HL-60 (cell line): ENCODE measurements around the gene KDM6A.

Experiments used
- GABPA ChIP-seq: IDR thresholded peaks from 2 replicates; pipeline ENCODE4 v1.6.1; 2012; ENCODE audit warnings: low read depth
- POLR2AphosphoS5 ChIP-seq: IDR thresholded peaks from 2 replicates; pipeline ENCODE4 v1.6.1; 2012; ENCODE audit warnings: low read depth
- SPI1 ChIP-seq: IDR thresholded peaks from 2 replicates; pipeline ENCODE4 v1.6.1; 2012; ENCODE audit warnings: low read depth, mild to moderate bottlenecking, borderline replicate concordance
- TF ChIP-seq, protein P1 (sequence below): IDR thresholded peaks from one replicate; pipeline ENCODE4 v1.5.1; 2011; ENCODE audit warnings: low read length, control low read depth, inconsistent platforms; ENCODE audit not compliant: insufficient read depth
- TF ChIP-seq, protein P2 (sequence below): IDR thresholded peaks from 2 replicates; pipeline ENCODE4 v1.6.1; 2012; ENCODE audit warnings: low read depth; ENCODE audit not compliant: insufficient replicate concordance

DNA sequence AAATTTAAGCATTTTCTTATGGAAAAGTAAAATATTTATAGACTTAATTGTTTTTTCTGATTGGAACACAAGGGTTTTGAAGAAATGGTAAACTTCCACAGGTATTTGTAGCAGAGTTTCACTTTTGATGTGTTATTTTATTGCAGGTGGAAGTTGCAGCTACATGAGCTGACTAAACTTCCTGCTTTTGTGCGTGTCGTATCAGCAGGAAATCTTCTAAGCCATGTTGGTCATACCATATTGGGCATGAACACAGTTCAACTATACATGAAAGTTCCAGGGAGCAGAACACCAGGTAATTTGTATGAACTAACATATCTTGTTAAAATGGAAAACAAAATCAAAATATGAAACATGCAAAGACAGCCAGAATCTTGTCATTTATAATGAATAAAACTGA, 210.3 kb downstream of the KDM6A start:
- TF ChIP-seq GABPA: no peak
- TF ChIP-seq, protein P1, sequence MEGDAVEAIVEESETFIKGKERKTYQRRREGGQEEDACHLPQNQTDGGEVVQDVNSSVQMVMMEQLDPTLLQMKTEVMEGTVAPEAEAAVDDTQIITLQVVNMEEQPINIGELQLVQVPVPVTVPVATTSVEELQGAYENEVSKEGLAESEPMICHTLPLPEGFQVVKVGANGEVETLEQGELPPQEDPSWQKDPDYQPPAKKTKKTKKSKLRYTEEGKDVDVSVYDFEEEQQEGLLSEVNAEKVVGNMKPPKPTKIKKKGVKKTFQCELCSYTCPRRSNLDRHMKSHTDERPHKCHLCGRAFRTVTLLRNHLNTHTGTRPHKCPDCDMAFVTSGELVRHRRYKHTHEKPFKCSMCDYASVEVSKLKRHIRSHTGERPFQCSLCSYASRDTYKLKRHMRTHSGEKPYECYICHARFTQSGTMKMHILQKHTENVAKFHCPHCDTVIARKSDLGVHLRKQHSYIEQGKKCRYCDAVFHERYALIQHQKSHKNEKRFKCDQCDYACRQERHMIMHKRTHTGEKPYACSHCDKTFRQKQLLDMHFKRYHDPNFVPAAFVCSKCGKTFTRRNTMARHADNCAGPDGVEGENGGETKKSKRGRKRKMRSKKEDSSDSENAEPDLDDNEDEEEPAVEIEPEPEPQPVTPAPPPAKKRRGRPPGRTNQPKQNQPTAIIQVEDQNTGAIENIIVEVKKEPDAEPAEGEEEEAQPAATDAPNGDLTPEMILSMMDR: no peak
- TF ChIP-seq POLR2AphosphoS5: no peak
- TF ChIP-seq, protein P2, sequence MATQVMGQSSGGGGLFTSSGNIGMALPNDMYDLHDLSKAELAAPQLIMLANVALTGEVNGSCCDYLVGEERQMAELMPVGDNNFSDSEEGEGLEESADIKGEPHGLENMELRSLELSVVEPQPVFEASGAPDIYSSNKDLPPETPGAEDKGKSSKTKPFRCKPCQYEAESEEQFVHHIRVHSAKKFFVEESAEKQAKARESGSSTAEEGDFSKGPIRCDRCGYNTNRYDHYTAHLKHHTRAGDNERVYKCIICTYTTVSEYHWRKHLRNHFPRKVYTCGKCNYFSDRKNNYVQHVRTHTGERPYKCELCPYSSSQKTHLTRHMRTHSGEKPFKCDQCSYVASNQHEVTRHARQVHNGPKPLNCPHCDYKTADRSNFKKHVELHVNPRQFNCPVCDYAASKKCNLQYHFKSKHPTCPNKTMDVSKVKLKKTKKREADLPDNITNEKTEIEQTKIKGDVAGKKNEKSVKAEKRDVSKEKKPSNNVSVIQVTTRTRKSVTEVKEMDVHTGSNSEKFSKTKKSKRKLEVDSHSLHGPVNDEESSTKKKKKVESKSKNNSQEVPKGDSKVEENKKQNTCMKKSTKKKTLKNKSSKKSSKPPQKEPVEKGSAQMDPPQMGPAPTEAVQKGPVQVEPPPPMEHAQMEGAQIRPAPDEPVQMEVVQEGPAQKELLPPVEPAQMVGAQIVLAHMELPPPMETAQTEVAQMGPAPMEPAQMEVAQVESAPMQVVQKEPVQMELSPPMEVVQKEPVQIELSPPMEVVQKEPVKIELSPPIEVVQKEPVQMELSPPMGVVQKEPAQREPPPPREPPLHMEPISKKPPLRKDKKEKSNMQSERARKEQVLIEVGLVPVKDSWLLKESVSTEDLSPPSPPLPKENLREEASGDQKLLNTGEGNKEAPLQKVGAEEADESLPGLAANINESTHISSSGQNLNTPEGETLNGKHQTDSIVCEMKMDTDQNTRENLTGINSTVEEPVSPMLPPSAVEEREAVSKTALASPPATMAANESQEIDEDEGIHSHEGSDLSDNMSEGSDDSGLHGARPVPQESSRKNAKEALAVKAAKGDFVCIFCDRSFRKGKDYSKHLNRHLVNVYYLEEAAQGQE: no peak
- TF ChIP-seq SPI1: no peak
